SK-N-SH treated with all-trans-retinoic acid at 6 μM for 48 hours (cell line): ENCODE data around the gene SEBOX.

Experiments used
- ARNTL ChIP-seq: fragments of 450-650 bp; formaldehyde crosslinking; IDR thresholded peaks from 2 replicates; pipeline ENCODE4 v1.5.0; 2020; ENCODE audit warnings: low read depth, mild to moderate bottlenecking, moderate library complexity, borderline replicate concordance
- CSDC2 ChIP-seq: fragments of 250-450 bp; sonication (Bioruptor Pico); IDR thresholded peaks from 2 replicates; pipeline ENCODE4 v1.5.0; 2020; ENCODE audit warnings: mild to moderate bottlenecking, moderate library complexity
- ESRRG ChIP-seq: fragments of 250-450 bp; sonication (Bioruptor Pico); IDR thresholded peaks from 2 replicates; pipeline ENCODE4 v1.6.1; 2021; ENCODE audit warnings: mild to moderate bottlenecking
- ISL1 ChIP-seq: fragments of 250-450 bp; sonication (Bioruptor Pico); IDR thresholded peaks from 2 replicates; pipeline ENCODE4 v2.1.2; 2022; ENCODE audit warnings: mild to moderate bottlenecking, moderate library complexity
- OSR1 ChIP-seq: fragments of 250-450 bp; sonication (Bioruptor Pico); IDR thresholded peaks from 2 replicates; pipeline ENCODE4 v1.8.0; 2022; ENCODE audit warnings: moderate library complexity, mild to moderate bottlenecking, inconsistent platforms
- PATZ1 ChIP-seq: fragments of 250-450 bp; sonication (Bioruptor Pico); IDR thresholded peaks from 2 replicates; pipeline ENCODE4 v1.8.0; 2020; ENCODE audit warnings: mild to moderate bottlenecking, moderate library complexity, borderline replicate concordance
- PPARA ChIP-seq: fragments of 250-450 bp; sonication (Bioruptor Pico); IDR thresholded peaks from 2 replicates; pipeline ENCODE4 v1.5.0; 2020; ENCODE audit warnings: mild to moderate bottlenecking, borderline replicate concordance
- RARB ChIP-seq: fragments of 250-450 bp; sonication (Bioruptor Pico); IDR thresholded peaks from 2 replicates; pipeline ENCODE4 v1.8.0; 2021; ENCODE audit warnings: mild to moderate bottlenecking, moderate library complexity
- SNAI2 ChIP-seq: fragments of 250-450 bp; sonication (Bioruptor Pico); IDR thresholded peaks from 2 replicates; pipeline ENCODE4 v1.5.0; 2020; ENCODE audit warnings: mild to moderate bottlenecking, moderate library complexity
- TCF4 ChIP-seq: fragments of 250-450 bp; sonication (Bioruptor Pico); IDR thresholded peaks from 2 replicates; pipeline ENCODE4 v1.8.0; 2021; ENCODE audit warnings: mild to moderate bottlenecking, moderate library complexity, borderline replicate concordance
- TSHZ2 ChIP-seq: fragments of 250-450 bp; sonication (Bioruptor Pico); IDR thresholded peaks from 2 replicates; pipeline ENCODE4 v1.5.0; 2020; ENCODE audit warnings: mild to moderate bottlenecking, moderate library complexity
- ZFP30 ChIP-seq: fragments of 450-650 bp; formaldehyde crosslinking; IDR thresholded peaks from 2 replicates; pipeline ENCODE4 v1.5.0; 2022; ENCODE audit warnings: mild to moderate bottlenecking, moderate library complexity
- ZNF70 ChIP-seq: fragments of 450-650 bp; formaldehyde crosslinking; IDR thresholded peaks from 2 replicates; pipeline ENCODE4 v1.5.0; 2020; ENCODE audit warnings: mild to moderate bottlenecking, moderate library complexity

GRCh38 chr17:28407974-28408306 lies 42.9 kb upstream of the SEBOX start:
- TF ChIP-seq TCF4 (CRISPR knock-in tag) (no peak), ESRRG (CRISPR knock-in tag) (no peak), ARNTL (CRISPR knock-in tag) (no peak), ZFP30 (CRISPR knock-in tag) (no peak), CSDC2 (no peak), PPARA (CRISPR knock-in tag) (no peak), ISL1 (CRISPR knock-in tag) (no peak), RARB (CRISPR knock-in tag) (no peak), PATZ1 (CRISPR knock-in tag) (no peak), TSHZ2 (CRISPR knock-in tag) (no peak), ZNF70 (no peak), OSR1 (CRISPR knock-in tag) (no peak), SNAI2 (CRISPR knock-in tag) (no peak)
